Neural cell (in vitro differentiated cells): ENCODE data around the gene EYA4. TPM values are rescaled to one million over a fixed set of nuclear protein-coding genes. Genes with fewer than 3 reads are reported as not detected.

Source experiments
- H2AFZ ChIP-seq: fragments of 200-600, 300-800 bp; sonication (generic), shearing (Covaris generic); 2 replicates; pipeline ENCODE4 v1.6.0; 2014; ENCODE audit warnings: low read depth, mild to moderate bottlenecking, antibody characterized with exemption, low read length, moderate library complexity
- H3F3A ChIP-seq: fragments of 200-600 bp; shearing (Covaris generic); 2 replicates; pipeline ENCODE4 v1.6.1; 2016; ENCODE audit warnings: mild to moderate bottlenecking, moderate library complexity, mixed read lengths, antibody characterized with exemption, low read length; ENCODE audit not compliant: insufficient read depth, poor library complexity, severe bottlenecking
- H3K27ac ChIP-seq: fragments of 200-600, 300-800 bp; sonication (generic), shearing (Covaris generic); 2 replicates; pipeline ENCODE4 v1.5.1; 2014; ENCODE audit warnings: mild to moderate bottlenecking, low read length, moderate library complexity
- H3K27me3 ChIP-seq: fragments of 300-800, 200-600 bp; sonication (generic), shearing (Covaris generic); 2 replicates; pipeline ENCODE4 v1.6.0; 2014; ENCODE audit warnings: mild to moderate bottlenecking, low read depth, low read length, moderate library complexity; ENCODE audit not compliant: insufficient read depth
- H3K36me3 ChIP-seq: fragments of 300-800, 200-600 bp; sonication (generic), shearing (Covaris generic); 2 replicates; pipeline ENCODE4 v1.5.1; 2014; ENCODE audit warnings: mild to moderate bottlenecking, antibody characterized with exemption, low read length, moderate library complexity; ENCODE audit not compliant: insufficient read depth
- H3K4me2 ChIP-seq: fragments of 300-800, 200-600 bp; sonication (generic), shearing (Covaris generic); 2 replicates; pipeline ENCODE4 v1.6.0; 2014; ENCODE audit warnings: mild to moderate bottlenecking, low read length
- H3K4me3 ChIP-seq: fragments of 300-800, 200-600 bp; sonication (generic), shearing (Covaris generic); 2 replicates; pipeline ENCODE4 v1.5.1; 2014; ENCODE audit warnings: mild to moderate bottlenecking, low read length, moderate library complexity
- H3K79me2 ChIP-seq: fragments of 200-600 bp; shearing (Covaris generic); replicated peaks from 2 replicates; pipeline ENCODE4 v1.6.0; 2014; ENCODE audit warnings: mild to moderate bottlenecking, low read length, moderate library complexity; ENCODE audit not compliant: insufficient read depth
- H3K9ac ChIP-seq: fragments of 300-800, 200-600 bp; sonication (generic), shearing (Covaris generic); 2 replicates; pipeline ENCODE4 v1.6.1; 2016; ENCODE audit warnings: mild to moderate bottlenecking, low read length, mixed read lengths
- H3K9me2 ChIP-seq: fragments of 200-600 bp; shearing (Covaris generic); 2 replicates; pipeline ENCODE4 v1.6.1; 2016; ENCODE audit warnings: mild to moderate bottlenecking, low read length, mixed read lengths; ENCODE audit not compliant: insufficient read depth
- H3K9me3 ChIP-seq: fragments of 200-600, 300-800 bp; sonication (generic), shearing (Covaris generic); 2 replicates; pipeline ENCODE4 v1.6.1; 2016; ENCODE audit warnings: mild to moderate bottlenecking, mixed run types, low read length, moderate library complexity, mixed read lengths
- H4K20me1 ChIP-seq: fragments of 200-600 bp; shearing (Covaris generic); 2 replicates; pipeline ENCODE4 v1.6.1; 2016; ENCODE audit warnings: mild to moderate bottlenecking, mixed run types; ENCODE audit not compliant: insufficient read depth
- EP300 ChIP-seq: fragments of 450-650 bp; conservative IDR thresholded peaks from 2 replicates; pipeline ENCODE4 v1.6.1; 2014; ENCODE audit warnings: antibody characterized with exemption, mild to moderate bottlenecking, moderate library complexity; ENCODE audit not compliant: poor library complexity, severe bottlenecking
- EZH2 ChIP-seq: fragments of 200-600, 300-800 bp; shearing (Covaris generic), sonication (generic); IDR thresholded peaks from 2 replicates; pipeline ENCODE4 v1.6.1; 2014; ENCODE audit warnings: antibody characterized with exemption, low read length, borderline replicate concordance, mild to moderate bottlenecking; ENCODE audit not compliant: insufficient read depth, poor library complexity, severe bottlenecking
- MXI1 ChIP-seq: fragments of 450-650 bp; conservative IDR thresholded peaks from 2 replicates; pipeline ENCODE4 v1.6.1; 2014; ENCODE audit warnings: antibody characterized with exemption, mild to moderate bottlenecking; ENCODE audit not compliant: poor library complexity, severe bottlenecking
- POLR2AphosphoS5 ChIP-seq: IDR thresholded peaks from 2 replicates; pipeline ENCODE4 v1.6.1; 2012
- RAD21 ChIP-seq: fragments of 450-650 bp; conservative IDR thresholded peaks from 2 replicates; pipeline ENCODE4 v1.6.1; 2014; ENCODE audit warnings: antibody characterized with exemption, mild to moderate bottlenecking, moderate library complexity
- SMC3 ChIP-seq: fragments of 450-650 bp; conservative IDR thresholded peaks from 2 replicates; pipeline ENCODE4 v1.6.1; 2014; ENCODE audit warnings: antibody characterized with exemption, mild to moderate bottlenecking, moderate library complexity; ENCODE audit not compliant: poor library complexity
- TAF1 ChIP-seq: IDR thresholded peaks from 2 replicates; pipeline ENCODE4 v1.6.1; 2012; ENCODE audit warnings: low read depth
- polyA plus RNA-seq: library from polyadenylated mRNA; depleted of rRNA; stranded (reverse); fragments of >200 nt; gene quantifications from 2 replicates; pipeline ENCODE4 v1.2.3, GENCODE V29; 2014
- TF ChIP-seq, protein P1 (sequence below): IDR thresholded peaks from 2 replicates; pipeline ENCODE4 v1.6.1; 2012; ENCODE audit warnings: borderline replicate concordance
- TF ChIP-seq, protein P2 (sequence below): fragments of 450-650 bp; IDR thresholded peaks from 2 replicates; pipeline ENCODE4 v1.5.1; 2014; ENCODE audit warnings: antibody characterized with exemption, mild to moderate bottlenecking, moderate library complexity; ENCODE audit not compliant: poor library complexity, severe bottlenecking

EYA4 gene
- polyA plus RNA-seq, 1 donor from 2014 or later = 2.6 TPM

DNA sequence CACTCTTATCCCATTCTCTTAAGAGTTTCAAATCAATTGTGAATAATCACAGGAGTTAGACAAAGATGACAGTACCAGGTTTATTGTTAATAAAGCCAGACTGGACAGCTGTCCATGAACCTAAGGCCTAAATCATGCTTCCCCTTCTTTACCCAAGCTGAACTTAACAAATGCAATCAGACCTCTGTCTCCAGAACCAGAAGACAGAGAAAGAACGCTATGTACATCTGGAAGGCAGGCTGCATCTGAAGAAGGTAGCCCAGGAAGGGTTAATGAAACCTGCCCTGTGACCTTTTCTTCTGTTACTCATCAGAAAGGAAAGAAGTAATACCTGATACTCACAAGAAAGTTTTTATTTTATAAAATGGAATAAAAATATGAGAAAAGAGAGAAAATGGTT is 118.6 kb downstream of the EYA4 start:
- Histone ChIP-seq H3K79me2 (no peaks in the 10 kb centered on the region), H4K20me1 (no peaks in the 10 kb centered on the region), H3K4me3 (no peak overlapping the region), H3K27ac (no peak overlapping the region), H3K36me3 (no peaks in the 10 kb centered on the region), H3F3A (no peaks in the 10 kb centered on the region), H3K9ac (no peak overlapping the region), H3K9me2 (no peaks in the 10 kb centered on the region), H3K4me2 (no peak overlapping the region), H3K9me3 (no peaks in the 10 kb centered on the region), H2AFZ (no peak overlapping the region), H3K27me3 (no peaks in the 10 kb centered on the region)
- TF ChIP-seq EZH2 (no peak), SMC3 (no peak), RAD21 (no peak), EP300 (no peak), POLR2AphosphoS5 (no peak), TAF1 (no peak), MXI1 (no peak)
- TF ChIP-seq, protein P1, sequence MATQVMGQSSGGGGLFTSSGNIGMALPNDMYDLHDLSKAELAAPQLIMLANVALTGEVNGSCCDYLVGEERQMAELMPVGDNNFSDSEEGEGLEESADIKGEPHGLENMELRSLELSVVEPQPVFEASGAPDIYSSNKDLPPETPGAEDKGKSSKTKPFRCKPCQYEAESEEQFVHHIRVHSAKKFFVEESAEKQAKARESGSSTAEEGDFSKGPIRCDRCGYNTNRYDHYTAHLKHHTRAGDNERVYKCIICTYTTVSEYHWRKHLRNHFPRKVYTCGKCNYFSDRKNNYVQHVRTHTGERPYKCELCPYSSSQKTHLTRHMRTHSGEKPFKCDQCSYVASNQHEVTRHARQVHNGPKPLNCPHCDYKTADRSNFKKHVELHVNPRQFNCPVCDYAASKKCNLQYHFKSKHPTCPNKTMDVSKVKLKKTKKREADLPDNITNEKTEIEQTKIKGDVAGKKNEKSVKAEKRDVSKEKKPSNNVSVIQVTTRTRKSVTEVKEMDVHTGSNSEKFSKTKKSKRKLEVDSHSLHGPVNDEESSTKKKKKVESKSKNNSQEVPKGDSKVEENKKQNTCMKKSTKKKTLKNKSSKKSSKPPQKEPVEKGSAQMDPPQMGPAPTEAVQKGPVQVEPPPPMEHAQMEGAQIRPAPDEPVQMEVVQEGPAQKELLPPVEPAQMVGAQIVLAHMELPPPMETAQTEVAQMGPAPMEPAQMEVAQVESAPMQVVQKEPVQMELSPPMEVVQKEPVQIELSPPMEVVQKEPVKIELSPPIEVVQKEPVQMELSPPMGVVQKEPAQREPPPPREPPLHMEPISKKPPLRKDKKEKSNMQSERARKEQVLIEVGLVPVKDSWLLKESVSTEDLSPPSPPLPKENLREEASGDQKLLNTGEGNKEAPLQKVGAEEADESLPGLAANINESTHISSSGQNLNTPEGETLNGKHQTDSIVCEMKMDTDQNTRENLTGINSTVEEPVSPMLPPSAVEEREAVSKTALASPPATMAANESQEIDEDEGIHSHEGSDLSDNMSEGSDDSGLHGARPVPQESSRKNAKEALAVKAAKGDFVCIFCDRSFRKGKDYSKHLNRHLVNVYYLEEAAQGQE = no peak
- TF ChIP-seq, protein P2, sequence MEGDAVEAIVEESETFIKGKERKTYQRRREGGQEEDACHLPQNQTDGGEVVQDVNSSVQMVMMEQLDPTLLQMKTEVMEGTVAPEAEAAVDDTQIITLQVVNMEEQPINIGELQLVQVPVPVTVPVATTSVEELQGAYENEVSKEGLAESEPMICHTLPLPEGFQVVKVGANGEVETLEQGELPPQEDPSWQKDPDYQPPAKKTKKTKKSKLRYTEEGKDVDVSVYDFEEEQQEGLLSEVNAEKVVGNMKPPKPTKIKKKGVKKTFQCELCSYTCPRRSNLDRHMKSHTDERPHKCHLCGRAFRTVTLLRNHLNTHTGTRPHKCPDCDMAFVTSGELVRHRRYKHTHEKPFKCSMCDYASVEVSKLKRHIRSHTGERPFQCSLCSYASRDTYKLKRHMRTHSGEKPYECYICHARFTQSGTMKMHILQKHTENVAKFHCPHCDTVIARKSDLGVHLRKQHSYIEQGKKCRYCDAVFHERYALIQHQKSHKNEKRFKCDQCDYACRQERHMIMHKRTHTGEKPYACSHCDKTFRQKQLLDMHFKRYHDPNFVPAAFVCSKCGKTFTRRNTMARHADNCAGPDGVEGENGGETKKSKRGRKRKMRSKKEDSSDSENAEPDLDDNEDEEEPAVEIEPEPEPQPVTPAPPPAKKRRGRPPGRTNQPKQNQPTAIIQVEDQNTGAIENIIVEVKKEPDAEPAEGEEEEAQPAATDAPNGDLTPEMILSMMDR = no peak

DNA sequence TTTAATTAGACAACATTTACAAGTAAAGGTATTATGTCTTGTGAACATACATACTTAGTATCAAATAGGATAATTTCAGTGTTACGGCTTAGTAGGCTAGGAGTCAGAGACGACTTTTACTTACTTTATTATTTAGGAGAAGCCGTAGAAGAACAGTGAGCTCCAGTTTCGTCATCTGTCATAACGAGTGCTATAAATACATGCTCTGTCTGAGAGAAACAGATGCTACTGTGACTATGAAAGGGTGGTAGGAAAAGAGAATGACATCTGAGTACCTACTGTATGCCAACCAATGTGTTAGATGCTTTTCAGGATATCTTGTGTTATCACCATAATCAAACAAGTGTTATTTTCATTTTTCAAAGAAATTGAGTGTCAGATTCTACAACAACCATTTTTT is 119.0 kb downstream of the EYA4 start:
- no peaks in the 10 kb centered on the region for H3K36me3 ChIP-seq
- H3K4me3 ChIP-seq = no peak overlapping the region
- no peak overlapping the region for H3K27ac ChIP-seq
- H3K4me2 ChIP-seq = no peak overlapping the region
- H3K9me3 ChIP-seq = no peaks in the 10 kb centered on the region
- H3K27me3 ChIP-seq = no peaks in the 10 kb centered on the region
- no peak overlapping the region for H2AFZ ChIP-seq
- H3K9me2 ChIP-seq = no peaks in the 10 kb centered on the region
- TF ChIP-seq TAF1 = no peak
- no peak for TF ChIP-seq RAD21
- TF ChIP-seq, protein P2 = no peak
- TF ChIP-seq MXI1 = no peak
- TF ChIP-seq, protein P1 = no peak
- no peaks in the 10 kb centered on the region for H3K79me2 ChIP-seq
- H3K9ac ChIP-seq = no peak overlapping the region
- no peaks in the 10 kb centered on the region for H3F3A ChIP-seq
- no peaks in the 10 kb centered on the region for H4K20me1 ChIP-seq
